ENCODE results near the gene FANCI. TPM values are rescaled to one million over a fixed set of nuclear protein-coding genes. Genes with fewer than 3 reads are reported as not detected.
A peak's percentile ranks its signal among the peaks of the same experiment; 100 is the strongest.

Gene FANCI
- total RNA-seq (10 to 100 TPM in 3 of 5 donors, 1 to 10 TPM in 2; 7.2 to 43.8 (median 30.5) TPM), polyA plus RNA-seq (1 to 10 TPM; 5.7 to 9.3 (median 7.0) TPM)
- long read RNA-seq, donor 1: 0 reads
- long read RNA-seq, donor 2: 0 reads
- long read RNA-seq, donor 3, partial matches to known transcripts: 0 of 1 reads
- long read RNA-seq, donor 3, other reads (novel, unspliced or antisense): 0 of 1 reads
- long read RNA-seq, donor 4: 0 reads
- long read RNA-seq, donor 5: 0 reads
- long read RNA-seq, donor 6: 0 reads
- long read RNA-seq, donor 7: 0 reads
- long read RNA-seq, donor 8: 0 reads
- long read RNA-seq, donor 9: 0 reads
- long read RNA-seq, donor 10: 0 reads

DNA sequence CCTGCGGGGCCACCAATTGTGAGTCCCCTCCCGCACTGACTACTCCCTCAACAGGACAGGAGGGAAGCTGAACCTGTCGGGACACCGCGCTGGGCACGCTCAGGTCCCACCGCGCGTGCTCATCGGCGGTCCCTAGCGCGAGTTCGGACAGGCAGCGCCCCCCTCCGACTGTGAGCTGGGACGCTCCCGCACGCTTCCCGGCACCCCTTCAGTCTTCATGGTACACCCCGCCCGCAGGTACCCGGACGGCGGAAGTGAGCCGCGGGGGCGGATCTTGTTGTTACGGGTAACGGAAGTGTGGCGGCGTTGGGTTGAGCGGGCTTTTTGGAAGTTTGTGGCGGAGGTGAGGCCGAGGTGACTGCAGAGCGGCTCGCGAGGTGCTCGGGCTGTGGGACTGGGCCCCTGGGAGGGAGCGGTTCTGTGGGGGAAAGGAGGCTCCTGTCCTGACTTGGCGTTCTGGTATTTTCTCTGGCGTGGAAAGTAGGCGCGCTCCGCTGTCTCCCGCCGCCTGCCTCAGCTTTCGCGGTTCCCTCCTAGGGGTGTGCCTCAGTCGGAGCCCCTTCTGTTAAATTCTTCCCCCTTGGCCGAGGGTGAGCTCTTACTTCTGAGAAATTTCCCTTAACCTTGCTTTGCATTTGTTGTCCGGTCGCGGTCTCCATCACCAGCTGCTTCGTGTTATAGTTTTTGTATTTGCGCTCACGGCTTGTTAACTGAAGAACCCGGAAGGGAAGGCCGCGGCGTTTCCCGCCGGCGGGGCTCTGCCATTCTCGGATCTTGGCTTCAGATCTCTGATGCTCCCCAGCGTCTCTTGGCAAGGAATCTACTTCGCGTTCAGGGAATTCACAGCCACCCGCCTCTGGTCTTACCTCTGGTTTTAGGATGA, at the start of gene FANCI:
Gene FANCI, plus strand, starts transcription at position 289 of the 883 bp plus-strand sequence. CDS start 3,669 bp downstream, outside the sequence.
- Histone ChIP-seq H3K4me3 (peak within 1 kb of the TSS; percentile 74 to 97 (median 87)), H3K27me3 (no peaks in the 10 kb centered on the region), H3K36me3 (peaks cover 0 to 10% (median 2%) of the 10 kb centered on the region in 4 donors), H3K27ac (peak within 1 kb of the TSS; percentile 12 to 77 (median 74)), H3K4me1 (peaks cover 5 to 23% (median 20%) of the 10 kb centered on the region in 4 donors), H3K9me3 (peaks cover 0 to 7% (median 0%) of the 10 kb centered on the region in 4 donors)
- TF ChIP-seq, protein P1, sequence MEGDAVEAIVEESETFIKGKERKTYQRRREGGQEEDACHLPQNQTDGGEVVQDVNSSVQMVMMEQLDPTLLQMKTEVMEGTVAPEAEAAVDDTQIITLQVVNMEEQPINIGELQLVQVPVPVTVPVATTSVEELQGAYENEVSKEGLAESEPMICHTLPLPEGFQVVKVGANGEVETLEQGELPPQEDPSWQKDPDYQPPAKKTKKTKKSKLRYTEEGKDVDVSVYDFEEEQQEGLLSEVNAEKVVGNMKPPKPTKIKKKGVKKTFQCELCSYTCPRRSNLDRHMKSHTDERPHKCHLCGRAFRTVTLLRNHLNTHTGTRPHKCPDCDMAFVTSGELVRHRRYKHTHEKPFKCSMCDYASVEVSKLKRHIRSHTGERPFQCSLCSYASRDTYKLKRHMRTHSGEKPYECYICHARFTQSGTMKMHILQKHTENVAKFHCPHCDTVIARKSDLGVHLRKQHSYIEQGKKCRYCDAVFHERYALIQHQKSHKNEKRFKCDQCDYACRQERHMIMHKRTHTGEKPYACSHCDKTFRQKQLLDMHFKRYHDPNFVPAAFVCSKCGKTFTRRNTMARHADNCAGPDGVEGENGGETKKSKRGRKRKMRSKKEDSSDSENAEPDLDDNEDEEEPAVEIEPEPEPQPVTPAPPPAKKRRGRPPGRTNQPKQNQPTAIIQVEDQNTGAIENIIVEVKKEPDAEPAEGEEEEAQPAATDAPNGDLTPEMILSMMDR (IDR thresholded peaks at IDR 0.05): peak in 5 of 7 experiments; percentile 17 to 53 (median 40)
- peak; percentile 61 to 93 (median 80) for TF ChIP-seq POLR2AphosphoS5 (IDR thresholded peaks at IDR 0.05)
- no peak for TF ChIP-seq POLR2A (IDR thresholded peaks at IDR 0.05)
- no peak for TF ChIP-seq EP300 (IDR thresholded peaks at IDR 0.05)
- intact Hi-C loops (cut with DNase I; ENCODE audit: low total_unique reads): no loop called here
- DNase-seq: peak; percentile 97 to 98
- WGBS, 5 donors: 0 to 2% (median 0%) methylated on average over 48 to 69 of the region's 69 CpGs

DNA sequence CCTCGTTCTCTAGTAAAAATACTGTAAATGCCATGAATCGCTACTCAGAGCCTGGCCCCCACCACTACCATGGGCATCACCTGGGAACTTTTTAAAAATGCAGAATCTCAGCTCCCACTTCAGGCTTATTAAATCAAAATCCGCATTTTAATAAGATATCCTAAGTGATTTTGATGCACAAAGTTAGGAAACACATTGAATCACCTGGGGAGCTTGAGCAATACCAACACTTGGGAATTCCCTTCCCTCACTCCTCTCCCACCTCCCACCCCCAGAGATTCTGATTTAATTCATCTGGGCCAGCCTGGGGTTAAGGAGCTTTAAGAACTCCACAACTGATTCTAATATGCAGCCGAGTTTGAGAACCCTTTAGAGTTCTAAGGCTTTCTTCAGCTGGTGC, 49.2 kb upstream of the FANCI start:
- Histone ChIP-seq H3K9me3 (no peaks in the 10 kb centered on the region), H3K27ac (no peak overlapping the region), H3K36me3 (peaks cover 62 to 100% (median 98%) of the 10 kb centered on the region in 4 donors), H3K27me3 (no peaks in the 10 kb centered on the region), H3K4me3 (no peak overlapping the region), H3K4me1 (peaks cover 0 to 13% (median 0%) of the 10 kb centered on the region in 4 donors)
- 77 to 95% (median 91%) methylated on average over 4 of the region's 4 CpGs for WGBS, 5 donors
- DNase-seq: no peak
- intact Hi-C loops (cut with DNase I; ENCODE audit: low total_unique reads): no loop called here
- no peak for TF ChIP-seq POLR2AphosphoS5 (IDR thresholded peaks at IDR 0.05)
- no peak for TF ChIP-seq EP300 (IDR thresholded peaks at IDR 0.05)
- no peak for TF ChIP-seq POLR2A (IDR thresholded peaks at IDR 0.05)
- TF ChIP-seq, protein P1 (IDR thresholded peaks at IDR 0.05): no peak

DNA sequence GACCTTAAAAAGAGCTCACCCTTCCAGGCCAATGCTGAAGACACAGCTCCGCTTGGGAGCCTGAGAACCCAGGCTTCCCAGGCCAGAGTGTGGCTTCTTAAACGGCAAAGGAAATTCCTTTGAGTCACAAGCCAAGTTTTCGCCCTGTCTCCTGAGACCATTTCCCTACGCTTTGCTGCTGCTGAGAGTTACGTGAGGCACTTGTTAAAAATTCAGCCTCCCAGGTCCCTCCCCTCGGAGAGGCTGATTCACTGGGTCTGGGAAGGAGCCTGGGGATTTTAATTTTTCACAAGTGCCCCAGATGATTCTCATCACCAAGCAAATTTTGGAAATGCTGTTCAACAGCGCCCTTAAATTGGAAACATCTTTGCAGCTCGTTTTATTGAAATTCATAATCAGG, 47.9 kb upstream of the FANCI start:
- H3K9me3 ChIP-seq: no peaks in the 10 kb centered on the region
- H3K4me3 ChIP-seq: no peak overlapping the region
- H3K36me3 ChIP-seq: peaks cover 49 to 100% (median 98%) of the 10 kb centered on the region in 4 donors
- H3K27me3 ChIP-seq: no peaks in the 10 kb centered on the region
- no peak for DNase-seq
- peak overlapping the region in 1 of 5 donors; percentile 3 for H3K27ac ChIP-seq
- 80 to 90% (median 87%) methylated on average over 7 to 8 of the region's 8 CpGs for WGBS, 5 donors
- intact Hi-C loops (cut with DNase I; ENCODE audit: low total_unique reads): no loop called here
- TF ChIP-seq POLR2A (IDR thresholded peaks at IDR 0.05) (no peak), EP300 (IDR thresholded peaks at IDR 0.05) (no peak), POLR2AphosphoS5 (IDR thresholded peaks at IDR 0.05) (no peak)
- TF ChIP-seq, protein P1 (IDR thresholded peaks at IDR 0.05): no peak
- peaks cover 0 to 13% (median 0%) of the 10 kb centered on the region in 4 donors for H3K4me1 ChIP-seq

DNA sequence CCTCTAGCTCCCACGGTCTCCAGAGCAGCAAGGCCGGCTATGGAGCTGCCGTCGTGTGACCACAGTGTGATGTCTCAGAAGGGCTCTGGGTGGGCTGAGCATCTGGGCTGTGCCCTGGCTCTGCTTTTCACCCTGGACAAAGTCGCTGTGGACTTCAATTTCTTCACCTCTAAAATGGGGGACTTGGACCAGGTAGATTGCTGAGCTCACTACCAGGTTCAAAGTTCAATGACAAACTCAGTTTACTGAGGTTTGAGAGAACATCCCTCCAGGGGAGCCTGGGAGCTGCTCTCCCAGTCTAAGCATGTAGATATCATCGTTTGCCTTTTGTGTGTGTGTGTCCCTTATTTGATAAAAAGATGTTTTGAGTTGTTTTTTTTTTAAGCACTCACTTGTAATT, 47.5 kb upstream of the FANCI start:
- peak overlapping the region in 1 of 5 donors; percentile 3 for H3K27ac ChIP-seq
- intact Hi-C loops (cut with DNase I; ENCODE audit: low total_unique reads): no loop called here
- 81 to 87% (median 85%) methylated on average over 6 of the region's 6 CpGs for whole genome bisulfite sequencing, 5 donors
- H3K27me3 ChIP-seq: no peaks in the 10 kb centered on the region
- TF ChIP-seq EP300 (IDR thresholded peaks at IDR 0.05): no peak
- TF ChIP-seq, protein P1 (IDR thresholded peaks at IDR 0.05): no peak
- no peak for TF ChIP-seq POLR2AphosphoS5 (IDR thresholded peaks at IDR 0.05)
- TF ChIP-seq POLR2A (IDR thresholded peaks at IDR 0.05): no peak
- DNase-seq: no peak
- no peak overlapping the region for H3K4me3 ChIP-seq
- H3K9me3 ChIP-seq: no peaks in the 10 kb centered on the region
- H3K36me3 ChIP-seq: peaks cover 45 to 100% (median 98%) of the 10 kb centered on the region in 4 donors
- H3K4me1 ChIP-seq: peaks cover 0 to 13% (median 0%) of the 10 kb centered on the region in 4 donors
